GM21825 (cell line): ENCODE measurements around the gene LARP4B.

Source experiments
- ATAC-seq: cut with Tn5 transposase; IDR thresholded peaks from one replicate; pipeline ENCODE4 v1.9.1; 2021; ENCODE audit warnings: mild to moderate bottlenecking, moderate library complexity; ENCODE audit not compliant: unreplicated experiment

Gene LARP4B

DNA sequence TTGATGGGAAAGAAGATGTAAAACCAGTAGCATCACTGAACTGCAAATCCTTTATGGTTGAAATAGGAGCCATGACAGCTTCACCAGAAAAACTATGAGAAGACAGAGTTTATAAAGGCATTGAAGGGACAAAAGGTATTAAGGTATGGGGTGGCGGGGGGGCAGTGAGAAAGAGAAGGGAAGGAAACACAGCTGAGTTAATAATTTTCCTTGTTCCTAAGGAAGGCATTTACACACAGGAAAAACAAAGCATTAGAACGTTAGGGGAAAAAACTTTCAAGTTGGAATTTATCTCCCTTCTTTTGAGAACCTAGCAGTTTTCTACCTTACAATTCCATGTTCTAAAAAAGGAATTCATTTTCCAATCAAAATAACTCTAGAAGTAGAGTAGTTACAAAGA is 4.4 kb downstream of the LARP4B start:
- no peak for ATAC-seq

DNA sequence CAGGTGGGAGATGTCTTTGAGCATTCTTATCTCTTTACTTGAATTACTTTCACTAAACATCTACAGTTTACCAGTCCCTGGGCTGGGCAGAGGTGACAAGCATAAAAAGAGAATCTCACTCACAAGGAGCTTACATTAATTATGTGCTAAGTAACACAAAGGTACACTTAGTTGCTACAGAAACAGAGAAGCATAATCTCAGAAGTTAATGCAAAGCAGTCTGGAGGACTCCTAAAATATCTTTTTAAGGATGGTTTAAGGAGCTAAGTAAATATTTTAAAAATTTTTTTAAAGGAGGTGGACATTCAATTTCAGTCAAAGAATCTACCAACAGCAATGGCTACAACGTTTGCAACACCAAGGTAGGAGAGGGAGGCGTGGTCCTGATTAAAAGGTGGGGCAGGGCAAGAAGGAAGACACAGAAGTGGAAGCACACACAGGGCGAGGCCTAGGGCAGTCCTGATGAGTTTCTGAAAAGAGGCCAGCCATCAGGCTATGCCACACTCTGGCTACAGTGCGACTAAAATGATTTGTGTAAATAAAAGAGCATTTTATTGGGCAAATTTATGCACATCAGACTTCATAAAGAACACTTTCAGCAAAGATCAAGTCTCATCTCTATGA is 5.3 kb downstream of the LARP4B start:
- no peak for ATAC-seq

DNA sequence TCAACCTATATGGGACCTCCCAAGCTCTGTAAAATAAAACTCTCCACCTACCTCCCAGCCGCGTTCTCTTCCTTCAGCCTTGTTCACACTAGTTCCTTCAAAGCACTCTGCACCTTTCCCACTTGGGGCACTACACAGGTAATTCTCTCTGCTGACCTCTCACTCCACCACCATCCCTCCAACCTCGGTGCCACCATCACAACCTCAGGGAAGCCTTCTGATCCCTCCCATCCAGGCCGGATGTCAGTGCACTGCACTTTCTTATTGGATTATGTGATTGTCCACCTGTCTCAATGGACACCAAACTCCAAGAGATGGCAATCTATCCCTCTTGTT is 7.0 kb downstream of the LARP4B start:
- ATAC-seq: no peak

GRCh38 chr10:923844-924523 is 7.5 kb downstream of the LARP4B start:
- no peak for ATAC-seq

GRCh38 chr10:921471-922414 is 9.8 kb downstream of the LARP4B start:
- ATAC-seq: no peak

GRCh38 chr10:920450-920849 is 11.1 kb downstream of the LARP4B start:
- ATAC-seq: no peak

DNA sequence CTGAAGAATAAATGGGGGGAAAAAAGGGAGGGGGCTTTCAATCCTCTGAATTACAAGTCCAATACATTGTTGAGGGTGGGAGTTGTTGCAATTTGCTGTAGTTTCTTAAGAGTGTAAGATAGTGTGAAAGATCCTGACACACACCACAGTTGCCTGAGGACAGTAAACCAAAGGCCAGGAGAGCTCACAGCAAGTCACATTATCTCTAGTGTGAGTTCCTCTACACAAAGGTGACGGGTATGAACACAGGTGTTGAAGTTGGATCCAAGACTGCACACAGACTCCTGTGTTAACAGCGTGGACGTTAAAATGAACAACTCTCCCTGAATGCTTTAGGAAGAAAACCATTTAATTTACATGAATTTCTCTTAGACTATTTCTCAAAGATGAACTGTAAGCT is 12.0 kb downstream of the LARP4B start:
- ATAC-seq: no peak

DNA sequence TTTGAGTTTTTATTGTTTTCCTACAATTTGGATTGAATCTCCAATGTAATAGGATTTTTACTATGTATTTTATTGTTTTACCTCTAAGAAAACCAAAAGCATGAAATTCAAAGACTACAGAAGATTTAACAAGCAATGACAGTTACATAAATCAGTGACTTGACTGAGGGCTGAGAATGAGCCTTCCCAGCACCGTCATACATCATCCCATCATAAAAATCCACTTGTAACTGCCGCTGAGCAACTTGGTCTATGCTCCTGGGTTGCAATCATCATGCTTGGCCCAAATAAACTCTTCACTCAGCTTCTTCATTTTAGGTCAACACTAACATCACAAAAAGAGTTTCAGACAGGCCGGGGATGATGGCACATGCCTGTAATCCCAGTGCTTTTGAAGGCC is 13.5 kb downstream of the LARP4B start:
- ATAC-seq: no peak

DNA sequence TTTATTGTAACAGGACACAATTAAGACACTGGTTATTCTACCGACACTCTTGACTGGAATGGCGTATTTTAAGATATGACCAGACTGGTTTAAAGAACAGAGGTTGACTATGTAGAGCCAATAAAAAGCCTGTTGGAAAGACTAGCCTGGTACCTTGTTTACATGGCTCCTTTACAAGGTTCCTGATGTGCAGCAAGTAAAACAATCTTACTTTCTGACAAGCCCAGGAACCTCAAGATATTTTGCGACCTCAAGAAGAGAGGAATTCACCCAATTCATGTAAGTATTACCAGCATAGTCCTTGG is 14.1 kb downstream of the LARP4B start:
- no peak for ATAC-seq

- ATAC-seq: no peak
Observed at GRCh38 chr10:916716-917415, 14.6 kb downstream of the LARP4B start.

- ATAC-seq: no peak
Observed at GRCh38 chr10:909831-910230, 21.7 kb downstream of the LARP4B start.

- no peak for ATAC-seq
Observed at GRCh38 chr10:905972-906371, 25.5 kb downstream of the LARP4B start.

- no peak for ATAC-seq
Observed at GRCh38 chr10:905503-905902, 26.0 kb downstream of the LARP4B start.

GRCh38 chr10:904403-904802 is 27.1 kb downstream of the LARP4B start:
- ATAC-seq: no peak

- no peak for ATAC-seq
Observed at GRCh38 chr10:898141-898540, 33.4 kb downstream of the LARP4B start.

DNA sequence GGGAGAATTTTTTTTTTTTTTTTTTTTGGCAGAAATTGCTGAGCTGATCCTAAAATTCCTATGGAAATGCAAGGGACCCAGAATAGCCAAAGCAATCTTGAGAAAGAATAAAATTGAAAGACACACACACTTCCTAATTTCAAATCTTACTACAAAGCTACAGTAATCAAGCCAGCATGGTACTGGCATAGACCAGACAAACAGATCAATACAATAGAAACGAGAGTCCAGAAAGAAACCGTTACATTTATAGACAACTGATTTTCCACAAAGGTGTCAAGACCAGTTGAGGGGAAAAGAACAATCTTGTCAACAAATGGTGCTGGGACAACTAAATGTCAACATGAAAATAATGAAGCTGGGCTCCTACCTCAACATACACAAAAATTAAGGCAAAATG is 34.5 kb downstream of the LARP4B start:
- ATAC-seq: no peak

- no peak for ATAC-seq
Observed at GRCh38 chr10:895324-895723, 36.2 kb downstream of the LARP4B start.

DNA sequence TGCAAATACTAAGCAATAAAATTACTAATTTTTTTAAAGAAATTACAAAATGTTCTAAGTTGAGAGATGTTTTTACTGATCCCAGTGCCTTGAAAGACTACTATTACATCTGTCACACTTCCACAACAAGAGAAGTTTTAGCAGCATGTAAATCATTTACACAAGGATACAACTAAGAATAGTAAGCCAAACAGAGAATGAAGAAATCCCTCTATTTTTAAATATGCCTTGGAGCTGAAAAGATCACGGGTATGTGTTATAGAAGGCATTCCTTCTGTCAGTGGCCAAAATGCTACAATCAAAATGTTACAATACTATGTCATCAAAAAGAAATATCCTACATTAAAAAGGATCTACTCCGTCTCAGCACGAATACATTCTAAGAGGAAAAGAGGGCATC is 52.6 kb downstream of the LARP4B start:
- no peak for ATAC-seq

DNA sequence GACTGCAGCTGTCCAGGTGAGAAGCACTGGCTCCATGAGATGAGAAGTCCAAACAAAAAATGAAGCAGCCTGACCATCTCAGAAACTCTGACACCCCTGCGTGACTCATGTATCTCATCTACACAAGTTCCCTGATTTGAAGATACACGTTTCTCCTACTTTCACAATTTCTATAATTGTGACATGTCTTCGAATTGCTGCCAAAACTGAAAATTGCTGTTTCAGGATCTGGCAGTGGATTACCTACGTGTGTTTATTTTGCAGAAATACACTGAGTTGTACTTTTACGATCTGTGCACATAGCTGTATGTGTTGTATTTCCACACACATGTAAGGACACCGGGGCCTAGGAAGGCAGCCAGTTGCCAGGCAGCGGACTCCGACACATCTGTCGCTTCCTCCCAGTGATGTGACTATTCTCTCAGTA is 53.2 kb downstream of the LARP4B start:
- no peak for ATAC-seq

DNA sequence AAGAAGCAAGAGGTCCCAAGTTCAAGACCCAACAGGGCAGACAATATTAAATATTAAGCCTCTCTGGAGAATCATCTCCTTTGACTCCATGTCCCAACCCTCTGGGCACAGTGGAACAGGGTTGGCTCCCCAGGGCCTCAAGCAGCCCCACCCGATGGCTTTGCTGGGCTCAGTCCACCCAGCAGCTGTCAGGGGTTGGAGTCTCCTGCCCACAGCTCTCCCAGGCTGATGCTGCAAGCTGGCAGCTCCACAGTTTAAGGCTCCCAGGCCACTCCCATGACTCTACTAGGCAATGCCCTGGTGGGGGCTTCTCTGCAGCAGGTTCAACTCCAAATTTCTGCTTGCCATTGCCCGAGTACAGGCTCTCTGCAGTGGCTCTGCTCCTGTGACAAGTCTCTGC is 55.1 kb downstream of the LARP4B start:
- no peak for ATAC-seq

GRCh38 chr10:873020-873419 is 58.5 kb downstream of the LARP4B start:
- ATAC-seq: no peak
